Stimulated activated CD8-positive, alpha-beta memory T cell treated with anti-CD3 and anti-CD28 coated beads, Interleukin-7, amount 100 ng/mL, for 4 hours (primary cell): ENCODE measurements around the gene EDAR.

Experiments used
- DNase-seq, 2 donors: peaks; one replicate each; pipeline ENCODE4 v3.0.0-alpha.2; 2020; ENCODE audit warnings: low read depth in 2 of 2

EDAR gene

GRCh38 chr2:108988796-108989713, at the start of gene EDAR:
Gene EDAR (minus strand): TSS chr2:108989220. CDS start chr2:108931014, 58,206 bp downstream.
- DNase-seq: peak in 1 of 2 donors; percentile 7

GRCh38 chr2:109033171-109033570, 44.2 kb upstream of the EDAR start:
- no peak for DNase-seq

GRCh38 chr2:109032229-109032820, 43.3 kb upstream of the EDAR start:
- DNase-seq: no peak

GRCh38 chr2:109031476-109032228, 42.6 kb upstream of the EDAR start:
- DNase-seq: peak; percentile 37 to 50

- DNase-seq: peak in 1 of 2 donors; percentile 8
These were observed 42.0 kb upstream of the EDAR start for GRCh38 chr2:109030870-109031475.

GRCh38 chr2:109029490-109030201, 40.6 kb upstream of the EDAR start:
- DNase-seq: no peak

- no peak for DNase-seq
These were observed 39.9 kb upstream of the EDAR start for GRCh38 chr2:109028738-109029489.

- DNase-seq: no peak
These were observed 39.3 kb upstream of the EDAR start for GRCh38 chr2:109028277-109028676.

GRCh38 chr2:109027702-109028101, 38.7 kb upstream of the EDAR start:
- DNase-seq: no peak

- no peak for DNase-seq
These were observed 35.5 kb upstream of the EDAR start for GRCh38 chr2:109024477-109024876.

GRCh38 chr2:109021895-109022300, 32.9 kb upstream of the EDAR start:
- DNase-seq: no peak

GRCh38 chr2:109020217-109020637, 31.2 kb upstream of the EDAR start:
- no peak for DNase-seq

GRCh38 chr2:109018452-109018851, 29.4 kb upstream of the EDAR start:
- no peak for DNase-seq

GRCh38 chr2:109017017-109017416, 28.0 kb upstream of the EDAR start:
- no peak for DNase-seq

GRCh38 chr2:109016376-109016775, 27.4 kb upstream of the EDAR start:
- DNase-seq: no peak

GRCh38 chr2:109014476-109014875, 25.5 kb upstream of the EDAR start:
- no peak for DNase-seq

- DNase-seq: no peak
These were observed 24.0 kb upstream of the EDAR start for GRCh38 chr2:109013051-109013450.

GRCh38 chr2:109009920-109010610, 21.0 kb upstream of the EDAR start:
- no peak for DNase-seq

GRCh38 chr2:109006971-109007370, 18.0 kb upstream of the EDAR start:
- no peak for DNase-seq

- no peak for DNase-seq
These were observed 16.7 kb upstream of the EDAR start for GRCh38 chr2:109005686-109006204.
